WTC11 (cell line): ENCODE measurements around the gene PMFBP1. TPM values are rescaled to one million over a fixed set of nuclear protein-coding genes. Genes with fewer than 3 reads are reported as not detected.

ENCODE experiments used
- ATAC-seq: fragments of 200-7000 bp; cut with Tn5 transposase; 2 replicates; pipeline ENCODE4 v1.10.0; 2021; ENCODE audit warnings: mild to moderate bottlenecking, moderate library complexity
- CTCF ChIA-PET: fragments of 300-600 bp; sonication (Branson Sonifier 250); formaldehyde crosslinking; loops from one replicate; lab custom pipeline; 2021; ENCODE audit warnings: antibody characterized with exemption; lab: Charles Lee
- POLR2A ChIA-PET: fragments of 350-600 bp; sonication (Branson Sonifier 250); formaldehyde crosslinking; loops from one replicate; lab custom pipeline; 2021; ENCODE audit warnings: antibody characterized with exemption; lab: Charles Lee
- DNase-seq: peaks from one replicate; pipeline ENCODE4 v3.0.0; 2021; ENCODE audit warnings: low spot score
- H3K27ac Mint-ChIP-seq: 2 replicates; pipeline ENCODE4 v1.8.0; 2021; ENCODE audit warnings: mixed read lengths
- H3K27me3 Mint-ChIP-seq: 2 replicates; pipeline ENCODE4 v1.8.0; 2021; ENCODE audit warnings: low read depth, mild to moderate bottlenecking, moderate library complexity, mixed read lengths
- H3K36me3 Mint-ChIP-seq: 2 replicates; pipeline ENCODE4 v1.8.0; 2021; ENCODE audit warnings: mixed read lengths
- H3K4me1 Mint-ChIP-seq: 2 replicates; pipeline ENCODE4 v1.8.0; 2022; ENCODE audit warnings: mixed read lengths
- H3K4me3 Mint-ChIP-seq: 2 replicates; pipeline ENCODE4 v1.8.0; 2021; ENCODE audit warnings: mild to moderate bottlenecking, moderate library complexity, mixed read lengths
- H3K9me3 Mint-ChIP-seq: 2 replicates; pipeline ENCODE4 v1.8.0; 2021; ENCODE audit warnings: mixed read lengths
- AFF4 ChIP-seq: sonication (generic); formaldehyde crosslinking; IDR thresholded peaks from 2 replicates; pipeline ENCODE4 v1.8.1; 2023; ENCODE audit warnings: mild to moderate bottlenecking, missing genetic modification reagents, borderline replicate concordance
- ATF1 ChIP-seq: sonication (generic); formaldehyde crosslinking; IDR thresholded peaks from 2 replicates; pipeline ENCODE4 v1.8.1; 2023; ENCODE audit warnings: mild to moderate bottlenecking, moderate library complexity, missing genetic modification reagents
- E2F4 ChIP-seq: sonication (generic); formaldehyde crosslinking; IDR thresholded peaks from 2 replicates; pipeline ENCODE4 v1.8.1; 2022; ENCODE audit warnings: low read depth, mild to moderate bottlenecking, moderate library complexity, missing genetic modification reagents, borderline replicate concordance
- E2F5 ChIP-seq: sonication (generic); formaldehyde crosslinking; IDR thresholded peaks from 2 replicates; pipeline ENCODE4 v1.8.1; 2022; ENCODE audit warnings: mild to moderate bottlenecking, moderate library complexity, missing genetic modification reagents
- ETV6 ChIP-seq: sonication (generic); formaldehyde crosslinking; IDR thresholded peaks from 2 replicates; pipeline ENCODE4 v1.8.1; 2022; ENCODE audit warnings: mild to moderate bottlenecking, missing genetic modification reagents
- FOXJ3 ChIP-seq: sonication (generic); formaldehyde crosslinking; IDR thresholded peaks from 2 replicates; pipeline ENCODE4 v1.9.0; 2021; ENCODE audit warnings: missing genetic modification reagents, mild to moderate bottlenecking, borderline replicate concordance
- GTF2I ChIP-seq: fragments of 250-450 bp; sonication (Bioruptor Pico); conservative IDR thresholded peaks from 2 replicates; pipeline ENCODE4 v1.4.0; 2021; ENCODE audit warnings: mild to moderate bottlenecking
- MLX ChIP-seq: sonication (generic); formaldehyde crosslinking; IDR thresholded peaks from 2 replicates; pipeline ENCODE4 v1.8.1; 2023; ENCODE audit warnings: mild to moderate bottlenecking, missing genetic modification reagents, moderate library complexity
- MXD4 ChIP-seq: fragments of 250-450 bp; sonication (Bioruptor Pico); IDR thresholded peaks from 2 replicates; pipeline ENCODE4 v1.8.0; 2021; ENCODE audit warnings: mild to moderate bottlenecking, moderate library complexity, borderline replicate concordance
- NR1H2 ChIP-seq: sonication (generic); formaldehyde crosslinking; IDR thresholded peaks from 2 replicates; pipeline ENCODE4 v1.9.0; 2021; ENCODE audit warnings: mild to moderate bottlenecking, moderate library complexity, missing genetic modification reagents
- PRRX2 ChIP-seq: fragments of 250-450 bp; sonication (Bioruptor Pico); IDR thresholded peaks from 2 replicates; pipeline ENCODE4 v1.8.0; 2021; ENCODE audit warnings: mild to moderate bottlenecking
- RORB ChIP-seq: fragments of 250-450 bp; sonication (Bioruptor Pico); IDR thresholded peaks from 2 replicates; pipeline ENCODE4 v1.9.0; 2021; ENCODE audit warnings: mild to moderate bottlenecking
- SMAD4 ChIP-seq: sonication (generic); formaldehyde crosslinking; IDR thresholded peaks from 2 replicates; pipeline ENCODE4 v1.8.0; 2022; ENCODE audit warnings: mild to moderate bottlenecking, missing genetic modification reagents
- SOX15 ChIP-seq: fragments of 250-450 bp; sonication (Bioruptor Pico); IDR thresholded peaks from 2 replicates; pipeline ENCODE4 v1.9.0; 2021; ENCODE audit warnings: mild to moderate bottlenecking
- USF2 ChIP-seq: sonication (generic); formaldehyde crosslinking; IDR thresholded peaks from 2 replicates; pipeline ENCODE4 v1.8.1; 2023; ENCODE audit warnings: mild to moderate bottlenecking, missing genetic modification reagents, moderate library complexity
- ZNF317 ChIP-seq: sonication (generic); formaldehyde crosslinking; IDR thresholded peaks from 2 replicates; pipeline ENCODE4 v1.8.1; 2023; ENCODE audit warnings: low read depth, mild to moderate bottlenecking, moderate library complexity, missing genetic modification reagents, borderline replicate concordance
- ZNF512 ChIP-seq: sonication (generic); formaldehyde crosslinking; IDR thresholded peaks from 2 replicates; pipeline ENCODE4 v1.8.1; 2022; ENCODE audit warnings: missing genetic modification reagents, borderline replicate concordance
- total RNA-seq: library from RNA; stranded (reverse); gene quantifications from 3 replicates; pipeline ENCODE4 v1.2.3, GENCODE V29; 2021

The PMFBP1 gene
- total RNA-seq, 1 experiment from 2014 or later = 1.9 TPM

GRCh38 chr16:72164691-72165090, 7.3 kb downstream of the PMFBP1 start:
- DNase-seq = no peak

GRCh38 chr16:72162105-72162692, 9.8 kb downstream of the PMFBP1 start:
- peak; percentile 52 for ATAC-seq
- Mint-ChIP-seq H3K9me3 (peaks cover 16% of the 10 kb centered on the region), H3K4me1 (peaks cover 14% of the 10 kb centered on the region), H3K27ac (no peak overlapping the region), H3K27me3 (peaks cover 25% of the 10 kb centered on the region), H3K36me3 (peaks cover 4% of the 10 kb centered on the region), H3K4me3 (no peak overlapping the region)
- no peak for DNase-seq
- ChIA-PET POLR2A (no interaction called here), CTCF (interaction anchor here (1.4 to 3.5 kb wide), 3 partner anchors 12 to 209 kb away, joined by 3 to 16 read pairs (median 5); no protein-coding TSS in a partner anchor)
- TF ChIP-seq GTF2I (CRISPR knock-in tag) = no peak
- TF ChIP-seq E2F5 (CRISPR knock-in tag) = no peak
- TF ChIP-seq E2F4 = no peak
- no peak for TF ChIP-seq ETV6 (CRISPR knock-in tag)
- no peak for TF ChIP-seq AFF4 (CRISPR knock-in tag)
- no peak for TF ChIP-seq ZNF317
- no peak for TF ChIP-seq RORB (CRISPR knock-in tag)
- no peak for TF ChIP-seq MXD4 (CRISPR knock-in tag)
- no peak for TF ChIP-seq NR1H2 (CRISPR knock-in tag)
- TF ChIP-seq SOX15 (CRISPR knock-in tag) = no peak
- no peak for TF ChIP-seq SMAD4 (CRISPR knock-in tag)
- TF ChIP-seq FOXJ3 = no peak
- TF ChIP-seq ZNF512 (CRISPR knock-in tag) = no peak

More at GRCh38 chr16:72164691-72165090, 7.3 kb downstream of the PMFBP1 start:
- CTCF ChIA-PET = no interaction called here
- TF ChIP-seq MLX = no peak
- no peak for TF ChIP-seq USF2 (CRISPR knock-in tag)
- TF ChIP-seq ZNF512 (CRISPR knock-in tag) = no peak
- no peak for TF ChIP-seq PRRX2 (CRISPR knock-in tag)
- TF ChIP-seq ATF1 = no peak
- TF ChIP-seq, all 79 proteins: peak for 0
- no peak for ATAC-seq
- H3K4me1 Mint-ChIP-seq = peaks cover 14% of the 10 kb centered on the region
- no peak overlapping the region for H3K27ac Mint-ChIP-seq
- POLR2A ChIA-PET = no interaction called here
- H3K4me3 Mint-ChIP-seq = no peak overlapping the region
- H3K27me3 Mint-ChIP-seq = peaks cover 24% of the 10 kb centered on the region
- H3K36me3 Mint-ChIP-seq = peaks cover 4% of the 10 kb centered on the region
- H3K9me3 Mint-ChIP-seq = peaks cover 16% of the 10 kb centered on the region
